Amygdala (tissue), 56 donors: ENCODE data around the gene PAX3.

ENCODE experiments used
- DNase-seq, 56 donors: peaks; one replicate each; lab custom pipeline; 2025; lab: John Stamatoyannopoulos, UW

PAX3 gene

DNA sequence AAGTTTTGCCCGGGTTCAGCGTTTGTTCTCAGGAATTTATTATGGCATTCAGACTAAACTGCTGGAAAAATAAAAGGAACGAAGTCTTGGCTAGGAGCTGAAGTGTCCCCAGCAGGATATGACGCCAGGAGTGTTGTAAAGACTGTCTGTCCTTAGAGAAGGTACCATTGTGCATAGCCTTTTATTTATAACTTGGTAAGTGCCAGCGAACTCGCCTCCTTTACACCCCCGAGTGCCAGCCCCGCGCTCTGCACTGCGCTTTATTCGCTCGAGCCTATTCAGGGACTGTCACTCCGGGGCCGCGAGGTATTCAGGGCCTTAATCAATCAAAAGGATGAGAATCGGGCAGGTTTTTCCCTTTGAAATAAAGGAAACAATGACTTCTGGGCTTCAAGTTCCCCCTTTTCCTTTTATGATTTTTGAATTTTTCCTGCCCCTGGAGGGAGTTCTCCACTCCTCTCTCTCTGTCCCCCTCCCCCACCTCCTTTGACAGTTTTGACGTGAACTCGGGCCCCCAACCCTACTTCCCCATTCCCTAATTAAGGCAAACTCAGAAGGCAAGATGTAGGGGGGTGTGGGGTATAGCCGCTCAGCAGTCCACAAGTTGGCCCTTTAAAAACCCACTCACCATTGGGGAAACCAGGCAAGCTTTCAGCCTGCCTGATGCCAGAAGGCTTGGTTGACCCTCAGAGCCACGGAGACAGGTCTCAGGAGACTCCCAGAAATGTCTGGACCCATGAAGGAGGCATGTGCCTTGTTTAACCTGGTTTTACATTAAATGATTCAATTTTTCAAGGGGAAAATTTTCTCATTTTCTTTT, 1.3 kb upstream of the PAX3 start:
- no peak for DNase-seq

- DNase-seq, result no peak
These were observed 842 bp downstream of the PAX3 start for GRCh38 chr2:222298001-222298310.

GRCh38 chr2:222297600-222297935, 1.2 kb downstream of the PAX3 start:
- no peak for DNase-seq

- DNase-seq, result no peak
These were observed 1.7 kb downstream of the PAX3 start for GRCh38 chr2:222296911-222297599.

- no peak for DNase-seq
These were observed 2.5 kb downstream of the PAX3 start for GRCh38 chr2:222296311-222296741.

DNA sequence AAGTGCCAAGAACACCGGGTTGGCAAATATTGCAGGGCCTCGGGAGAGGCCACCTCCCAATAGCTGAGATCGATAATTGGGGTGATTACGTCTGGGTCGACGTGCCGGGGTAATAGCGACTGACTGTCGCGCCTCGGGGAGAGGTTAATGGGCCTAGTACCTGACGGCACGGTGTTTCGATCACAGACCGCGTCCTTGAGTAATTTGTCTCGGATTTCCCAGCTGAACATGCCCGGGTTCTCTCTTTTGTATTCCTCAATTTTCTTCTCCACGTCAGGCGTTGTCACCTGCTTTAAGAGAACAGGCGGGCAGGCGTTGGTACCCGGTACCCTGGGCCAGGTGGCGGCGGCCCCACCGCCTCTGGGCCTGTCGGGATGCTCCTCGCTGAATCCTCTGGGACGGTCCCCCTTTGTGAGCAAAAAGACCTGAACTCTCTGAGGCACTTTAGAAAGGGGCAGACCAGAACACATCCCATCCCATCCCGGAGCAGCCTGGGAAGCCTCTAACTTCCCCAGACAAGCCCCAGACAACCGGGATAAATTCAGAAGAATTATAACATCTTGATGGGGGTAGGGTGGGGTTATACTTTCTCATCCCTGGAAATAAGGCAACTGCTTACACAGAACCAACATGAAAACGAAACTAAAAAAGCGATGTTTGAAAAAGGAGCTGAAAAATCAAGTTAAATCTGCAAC, 3.3 kb downstream of the PAX3 start:
- no peak for DNase-seq

GRCh38 chr2:222294996-222295367, 3.8 kb downstream of the PAX3 start:
- DNase-seq, result no peak

DNA sequence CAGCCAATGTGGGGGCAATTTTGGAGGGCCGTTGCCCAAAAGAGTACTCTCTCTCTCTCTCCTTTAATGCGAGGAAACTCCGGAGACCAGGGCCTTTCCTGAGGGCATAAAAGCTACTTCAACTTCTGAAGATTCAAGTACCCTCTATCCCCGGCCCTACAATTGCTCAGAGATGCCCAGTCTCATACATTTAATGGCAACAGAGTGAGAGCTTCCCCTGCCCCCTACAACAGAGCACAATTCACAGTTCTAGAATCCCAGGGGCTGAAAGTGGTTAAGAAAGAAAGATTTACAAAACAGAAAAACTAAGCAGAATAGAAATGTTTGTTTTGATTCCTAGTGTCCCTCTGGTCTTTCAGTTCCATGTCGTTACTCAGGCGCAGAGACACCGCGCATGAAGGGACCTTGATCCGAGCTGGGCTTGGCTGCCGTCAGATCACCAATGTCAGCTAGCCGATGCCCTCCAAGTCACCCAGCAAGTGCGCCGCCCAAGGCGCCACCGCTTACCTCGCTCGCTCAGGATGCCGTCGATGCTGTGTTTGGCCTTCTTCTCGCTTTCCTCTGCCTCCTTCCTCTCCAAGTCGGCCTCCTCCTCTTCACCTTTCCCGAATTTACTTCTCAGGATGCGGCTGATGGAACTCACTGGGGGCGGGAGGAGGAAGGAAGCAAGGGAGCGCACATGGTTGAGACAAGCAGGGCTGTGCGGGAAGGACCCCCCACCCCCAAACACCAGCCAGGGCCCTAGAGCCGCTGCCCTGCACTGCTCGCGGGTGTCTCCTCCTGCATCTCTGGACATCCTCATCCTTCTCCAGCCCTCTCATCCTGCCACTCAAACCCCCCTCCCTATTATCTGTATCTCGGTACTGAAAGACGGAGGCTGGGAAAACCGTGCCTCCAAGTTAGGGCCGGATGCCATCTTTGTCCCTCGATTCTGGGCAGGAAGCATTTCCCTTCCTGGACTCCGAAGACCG, 4.9 kb downstream of the PAX3 start:
- DNase-seq, result no peak

- no peak for DNase-seq
These were observed 6.4 kb downstream of the PAX3 start for GRCh38 chr2:222292149-222293134.

- no peak for DNase-seq
These were observed 7.3 kb downstream of the PAX3 start for GRCh38 chr2:222291485-222291841.

DNA sequence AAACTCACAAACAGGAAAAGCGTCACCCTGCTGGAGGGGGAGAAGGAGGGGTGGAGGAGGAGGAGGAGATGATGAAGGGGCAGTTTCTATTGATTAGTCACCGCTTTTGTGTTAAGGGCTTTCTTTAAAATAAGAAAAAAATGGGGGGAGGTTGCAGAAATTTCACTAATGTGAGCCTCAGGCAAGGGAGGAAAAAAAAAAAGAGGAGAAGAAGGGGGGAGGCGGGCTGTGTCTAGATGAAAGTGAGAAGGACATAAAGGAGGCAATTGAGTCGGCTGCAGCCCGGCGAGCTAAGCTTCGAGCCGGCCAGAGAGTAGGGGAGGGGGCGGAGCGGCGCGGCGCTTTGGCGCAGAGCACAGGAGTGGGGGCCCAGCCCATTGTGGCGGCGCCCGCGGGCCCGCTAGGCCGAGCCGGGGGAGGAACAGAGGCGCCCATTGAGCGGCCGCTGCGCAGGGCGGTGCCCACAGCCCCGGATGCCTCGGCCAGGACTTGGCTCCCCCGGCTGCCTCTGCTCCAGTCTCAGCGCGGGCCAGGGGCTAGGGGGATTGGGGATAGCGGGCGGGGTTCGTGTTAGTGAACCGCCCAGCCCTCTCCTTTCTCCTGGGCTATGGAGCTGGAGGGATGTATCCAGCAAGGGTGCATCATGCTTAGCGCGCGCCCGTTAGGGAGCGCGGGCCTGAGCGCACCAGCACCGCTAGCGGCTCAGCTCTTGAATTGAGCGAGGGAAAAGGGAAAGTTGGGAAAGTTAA, 7.9 kb downstream of the PAX3 start:
- no peak for DNase-seq

- DNase-seq, result no peak
These were observed 8.4 kb downstream of the PAX3 start for GRCh38 chr2:222290401-222290735.

GRCh38 chr2:222289278-222290160, 9.3 kb downstream of the PAX3 start:
- DNase-seq, result no peak

GRCh38 chr2:222288590-222289277, 10.1 kb downstream of the PAX3 start:
- no peak for DNase-seq

DNA sequence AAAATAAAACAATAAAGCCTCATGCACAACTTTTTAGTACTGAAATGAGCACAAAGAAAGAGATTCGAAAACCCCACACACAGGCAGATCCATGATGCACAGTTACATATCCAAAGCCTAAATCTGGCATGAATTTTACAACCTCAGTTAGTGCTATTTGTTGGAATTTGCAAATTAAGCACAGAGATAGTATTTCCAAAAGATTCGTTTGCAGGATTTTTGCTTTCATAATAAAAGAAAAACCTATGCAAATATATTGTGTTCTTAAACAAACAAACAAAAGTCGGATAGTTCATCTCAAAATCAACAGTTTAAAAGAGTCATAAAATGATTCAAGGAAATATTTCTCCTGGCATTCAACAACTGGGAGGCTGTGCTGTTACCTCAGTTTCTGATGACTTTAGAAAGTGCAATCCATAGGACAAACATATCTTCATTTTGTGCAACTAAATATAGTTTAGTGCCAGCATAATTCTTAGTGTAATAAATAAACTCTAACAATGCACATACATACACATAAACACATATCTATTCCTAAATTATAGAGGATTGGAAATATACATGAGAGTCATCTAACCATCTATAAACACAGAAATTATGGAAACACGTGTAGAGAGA, 10.8 kb downstream of the PAX3 start:
- no peak for DNase-seq

DNA sequence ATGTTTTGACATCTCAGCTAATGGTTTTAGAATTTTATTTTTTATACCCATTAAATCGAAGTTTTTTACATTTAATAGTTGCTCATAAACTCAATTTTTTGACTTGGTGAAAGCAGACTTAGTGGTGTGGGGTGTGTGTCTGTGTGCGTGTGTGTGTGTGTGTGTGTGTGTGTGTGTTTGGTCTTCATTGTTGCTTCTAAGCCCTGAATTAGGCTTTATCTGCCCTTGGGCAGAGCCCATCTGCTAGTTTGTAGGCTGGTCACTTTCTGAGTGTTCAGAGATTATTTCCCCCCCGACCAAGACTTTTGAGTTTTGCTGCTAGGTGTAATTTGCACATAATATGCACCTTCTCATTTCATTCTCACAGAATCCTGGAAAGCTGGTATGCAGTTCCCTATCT, 14.3 kb downstream of the PAX3 start:
- DNase-seq, result no peak

DNA sequence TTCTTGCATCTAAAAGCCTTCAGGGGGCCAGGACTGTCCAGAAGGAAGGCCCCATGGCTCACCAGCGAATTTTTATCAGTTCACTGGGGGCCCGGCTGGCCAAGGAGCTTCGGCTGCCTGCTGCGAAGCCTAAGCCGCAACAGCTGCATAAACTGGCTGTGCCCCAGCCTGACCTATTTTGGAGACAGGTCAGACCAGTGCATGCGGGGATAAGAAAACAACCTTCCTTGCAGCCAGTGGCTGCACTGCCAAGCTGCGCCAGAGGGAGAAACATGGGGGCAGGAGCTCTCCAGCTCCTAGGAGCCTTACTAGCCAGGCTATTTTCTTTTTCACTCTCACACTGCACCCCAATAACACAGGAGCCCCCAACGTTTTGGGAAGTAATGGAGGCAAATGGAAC, 15.2 kb downstream of the PAX3 start:
- no peak for DNase-seq
